ENCODE results near the gene ZC3H4. TPM values are rescaled to one million over a fixed set of nuclear protein-coding genes. Genes with fewer than 3 reads are reported as not detected.

ZC3H4 gene
- total and polyA plus RNA-seq, 10 of the 15 experiments (the other 5 are each of a cell fraction or from before 2014, with no cell fraction given), result 5.1 to 86.3 (median 15.5) TPM

- ChIA-PET SMC1A (ENCODE audit: uncharacterized antibody, unreplicated experiment) (interaction anchor here (0.7 to 1.7 kb wide), 2 partner anchors 21 to 56 kb away, joined by 3 to 7 read pairs; partner anchors contain the start of gene SAE1), POLR2A (no interaction called here), CTCF (interaction anchor here (0.7 to 4.4 kb wide), 4 partner anchors 59 to 94 kb away, joined by 3 to 108 read pairs (median 6); no protein-coding TSS in a partner anchor), RAD21 (ENCODE audit: unreplicated experiment) (no interaction called here)
- ATAC-seq, result no peak
- no peaks in the 10 kb centered on the region for H3K27me3 ChIP-seq (replicated peaks in 1 of 2; ENCODE audit: control insufficient read depth in 2 of 2, insufficient read depth in 2 of 2, low read length in 1 of 2)
- FAIRE-seq, result no peak
- 100% methylated on average over 3 of the region's 3 CpGs for WGBS (ENCODE audit: insufficient coverage, insufficient replicate concordance, low lambda C conversion rate, missing lambda C conversion rate)
- in situ Hi-C loops (cut with MboI), result no loop called here
- BruUV-seq (replicated peaks), result no TSS peak
- no peaks in the 10 kb centered on the region for H3K9me3 ChIP-seq (replicated peaks; ENCODE audit: control insufficient read depth, insufficient read depth, low read length)
- H3K36me3 ChIP-seq (ENCODE audit: control insufficient read depth in 2 of 2, insufficient read depth in 2 of 2, low read length in 1 of 2), result peaks cover 24 to 31% of the 10 kb centered on the region in 2 experiments
- no peak overlapping the region for H3K4me3 ChIP-seq
- H2AFZ ChIP-seq (ENCODE audit: control insufficient read depth, low read depth, low read length), result no peak overlapping the region
- no peaks in the 10 kb centered on the region for H4K20me1 ChIP-seq (ENCODE audit: control insufficient read depth, insufficient read depth)
- no peak overlapping the region for H3K4me2 ChIP-seq (ENCODE audit: control insufficient read depth, insufficient read depth)
- no peak overlapping the region for H3K27ac ChIP-seq (ENCODE audit: control insufficient read depth, insufficient read depth)
- no peak overlapping the region for H3K9ac ChIP-seq (ENCODE audit: control insufficient read depth, insufficient read depth, low read length)
- H3K4me1 ChIP-seq (ENCODE audit: control insufficient read depth, insufficient read depth, low read length), result peaks cover 6% of the 10 kb centered on the region
- DNase-seq (ENCODE audit: low read depth, low spot score), result no peak
- intact Hi-C loops (cut with micrococcal nuclease; ENCODE audit: unreplicated experiment), result loop anchor here (5.0 kb wide), 1 partner anchor 36 kb away; no protein-coding TSS in a partner anchor
- H3K79me2 ChIP-seq (ENCODE audit: control insufficient read depth, insufficient read depth, low read length), result peaks cover 1% of the 10 kb centered on the region
- TF ChIP-seq ZBTB11 (CRISPR knock-in tag; IDR thresholded peaks at IDR 0.05), result no peak
- no peak for TF ChIP-seq MLLT1 (IDR thresholded peaks at IDR 0.05)
- no peak for TF ChIP-seq PKNOX1 (IDR thresholded peaks at IDR 0.05)
- no peak for TF ChIP-seq BMI1 (IDR thresholded peaks at IDR 0.05; ENCODE audit: borderline replicate concordance)
- TF ChIP-seq MEF2A (IDR thresholded peaks at IDR 0.05; ENCODE audit: insufficient read depth, low read depth, low read length), result no peak
- TF ChIP-seq JUNB (IDR thresholded peaks at IDR 0.05), result no peak
- no peak for TF ChIP-seq CHD4 (IDR thresholded peaks at IDR 0.05)
- no peak for TF ChIP-seq LARP7 (IDR thresholded peaks at IDR 0.05)
- TF ChIP-seq BCL3 (IDR thresholded peaks at IDR 0.05; ENCODE audit: borderline replicate concordance, insufficient read depth, low read depth, low read length, poor library complexity, severe bottlenecking), result no peak
- TF ChIP-seq IKZF2 (IDR thresholded peaks at IDR 0.05), result no peak
- no peak for TF ChIP-seq SIX5 (IDR thresholded peaks at IDR 0.05; ENCODE audit: low read depth, low read length, severe bottlenecking)
- no peak for TF ChIP-seq SIN3A (IDR thresholded peaks at IDR 0.05; ENCODE audit: low read depth, low read length)
- TF ChIP-seq GATAD2B (conservative IDR thresholded peaks at IDR 0.05; ENCODE audit: low read depth), result no peak
- TF ChIP-seq IRF3 (IDR thresholded peaks at IDR 0.05), result no peak
- no peak for TF ChIP-seq CHD2 (IDR thresholded peaks at IDR 0.05; ENCODE audit: borderline replicate concordance, low read depth, low read length)
- TF ChIP-seq RAD21 (IDR thresholded peaks at IDR 0.05; ENCODE audit: insufficient read depth, low read depth, low read length), result no peak
- TF ChIP-seq IRF4 (IDR thresholded peaks at IDR 0.05; ENCODE audit: low read depth, low read length), result no peak
Observed at GRCh38 chr19:47151627-47152026, 38.1 kb upstream of the ZC3H4 start.

Data from GM12878 (cell line).